ENCODE results near the gene HEXIM2. TPM values are rescaled to one million over a fixed set of nuclear protein-coding genes. Genes with fewer than 3 reads are reported as not detected.

HEXIM2 gene
- total RNA-seq, 1 donor from 2014 or later, result 6.7 TPM

DNA sequence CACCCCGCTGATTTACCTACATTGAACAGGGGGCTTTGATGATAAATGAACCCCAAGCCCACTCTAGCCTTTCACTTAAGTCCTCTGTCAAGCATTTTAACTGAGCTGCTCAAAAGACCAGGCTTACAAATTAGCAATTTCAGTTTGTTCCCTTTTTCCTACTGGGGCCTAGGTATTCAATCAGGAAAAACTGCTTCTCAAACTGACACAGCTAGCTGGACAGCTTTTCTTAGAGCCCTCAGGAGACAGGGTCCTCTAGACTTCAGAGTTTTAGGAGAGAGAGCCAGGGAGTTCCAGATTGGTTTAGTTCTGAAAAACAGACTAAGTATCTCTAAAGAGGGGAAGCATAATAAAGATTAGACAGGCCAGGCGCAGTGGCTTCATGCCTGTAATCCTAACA, 6.2 kb upstream of the HEXIM2 start:
- Mint-ChIP-seq H3K9me3 (no peaks in the 10 kb centered on the region), H3K27ac (no peak overlapping the region), H3K4me1 (peaks cover 37% of the 10 kb centered on the region), H3K27me3 (no peaks in the 10 kb centered on the region), H3K4me3 (no peak overlapping the region), H3K36me3 (ENCODE audit: low read depth) (peaks cover 28% of the 10 kb centered on the region)
- intact Hi-C loops (cut with micrococcal nuclease), result no loop called here
- no peak for DNase-seq

DNA sequence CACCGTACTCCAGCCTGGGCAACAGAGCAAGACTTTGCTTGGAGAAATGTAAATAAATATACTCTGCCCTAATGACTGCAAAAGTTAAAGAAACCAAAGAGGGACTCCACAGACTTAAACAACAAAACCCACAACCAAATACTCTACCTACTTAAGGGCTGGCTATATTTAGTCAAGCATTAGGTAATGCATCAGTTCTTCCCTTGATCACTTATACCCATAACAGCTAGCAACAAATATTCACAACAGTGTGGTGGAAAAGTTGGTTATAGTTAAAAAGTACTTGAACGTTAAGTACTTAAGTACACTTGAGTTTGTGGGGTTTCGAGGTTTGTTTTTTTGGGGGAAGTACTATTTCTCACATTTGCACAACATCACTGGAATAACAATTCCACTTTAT, 5.4 kb upstream of the HEXIM2 start:
- no peaks in the 10 kb centered on the region for H3K27me3 Mint-ChIP-seq
- H3K4me1 Mint-ChIP-seq, result peaks cover 32% of the 10 kb centered on the region
- no peak for DNase-seq
- H3K27ac Mint-ChIP-seq, result peak overlapping the region; percentile 65
- intact Hi-C loops (cut with micrococcal nuclease), result no loop called here
- no peaks in the 10 kb centered on the region for H3K9me3 Mint-ChIP-seq
- H3K4me3 Mint-ChIP-seq, result no peak overlapping the region
- peaks cover 24% of the 10 kb centered on the region for H3K36me3 Mint-ChIP-seq (ENCODE audit: low read depth)

DNA sequence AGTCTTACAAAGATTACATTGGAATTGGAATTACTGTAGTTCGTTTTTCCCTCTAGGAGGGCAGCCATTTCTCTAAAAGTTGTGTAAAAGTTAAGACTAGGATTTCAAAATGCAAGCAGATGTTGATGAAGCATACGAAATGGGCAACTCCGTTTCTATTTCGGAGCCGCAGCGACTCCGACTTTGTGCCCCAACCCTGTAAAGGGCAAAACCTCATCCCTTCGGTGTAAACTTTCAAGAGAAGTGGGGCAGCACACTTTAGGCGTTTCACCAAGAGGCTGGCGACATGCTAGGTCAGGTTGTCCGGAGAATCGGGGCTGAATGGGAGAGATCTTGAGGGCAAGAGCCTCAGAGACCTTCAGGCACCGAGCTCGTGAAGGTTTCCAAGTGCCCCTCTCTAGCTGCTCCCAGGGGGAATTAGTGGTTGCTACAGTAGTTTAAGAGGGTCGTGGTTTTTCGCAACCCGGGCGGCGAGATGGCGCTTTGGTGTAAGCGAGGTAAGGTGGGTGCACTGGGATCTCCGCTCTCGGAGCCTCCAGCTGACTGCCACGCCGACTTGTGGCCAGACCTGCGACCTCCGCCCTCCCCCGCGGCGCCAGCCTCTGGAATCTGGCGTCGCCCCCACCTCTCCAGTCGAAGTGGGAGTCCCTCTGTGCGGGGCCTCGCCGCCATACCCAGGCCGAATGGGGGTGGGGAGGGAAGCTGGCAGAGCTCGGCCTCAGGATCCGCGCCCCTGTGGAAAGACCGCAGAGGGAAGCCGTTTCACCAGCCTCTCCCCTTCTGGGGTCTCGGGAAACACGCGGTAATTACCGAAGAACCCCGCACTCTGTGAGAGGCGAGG, 1.0 kb upstream of the HEXIM2 start:
- H3K9me3 Mint-ChIP-seq, result no peaks in the 10 kb centered on the region
- peaks cover 29% of the 10 kb centered on the region for H3K36me3 Mint-ChIP-seq (ENCODE audit: low read depth)
- peak overlapping the region; percentile 98 for H3K27ac Mint-ChIP-seq
- intact Hi-C loops (cut with micrococcal nuclease), result loop anchor here (1.0 to 2.0 kb wide), 4 partner anchors 12 to 146 kb away; partner anchors contain the start of genes ACBD4 and HEXIM1
- peak; percentile 88 for DNase-seq
- H3K27me3 Mint-ChIP-seq, result no peaks in the 10 kb centered on the region
- H3K4me3 Mint-ChIP-seq, result peak overlapping the region; percentile 99
- peaks cover 40% of the 10 kb centered on the region for H3K4me1 Mint-ChIP-seq

DNA sequence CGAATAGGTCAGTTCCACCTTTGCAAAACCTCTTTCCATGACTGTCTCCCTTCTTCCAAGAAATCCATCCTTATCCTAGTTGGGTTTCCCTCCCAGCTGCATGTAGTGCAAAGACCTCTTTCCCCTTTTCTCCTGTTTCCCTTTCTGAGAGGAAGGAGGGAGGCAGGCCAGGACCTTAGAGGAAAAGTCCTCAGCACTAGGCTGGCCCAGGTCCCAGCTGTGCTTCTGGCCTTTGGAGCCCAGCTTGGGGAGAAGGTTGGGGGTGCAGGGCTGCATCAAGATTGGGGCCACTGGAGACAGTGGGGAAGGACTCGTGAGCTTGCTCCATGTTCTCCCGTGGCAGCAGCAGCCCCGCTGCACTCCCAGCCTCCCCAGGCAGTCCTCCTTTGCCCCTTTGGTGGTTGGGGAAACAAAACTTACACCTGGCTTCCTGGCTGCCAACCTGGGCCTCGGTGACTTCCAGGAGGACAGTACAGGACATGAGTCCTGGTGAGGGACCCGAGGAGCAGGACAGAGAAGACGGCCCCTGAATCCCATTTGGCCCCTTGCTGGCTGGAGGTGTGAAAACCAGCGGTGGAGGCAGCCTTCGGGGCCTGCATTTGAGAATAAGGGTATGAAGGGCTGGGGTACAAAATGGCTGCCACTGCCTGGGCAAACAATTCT, 481 bp downstream of the HEXIM2 start:
- intact Hi-C loops (cut with micrococcal nuclease), result no loop called here
- no peaks in the 10 kb centered on the region for H3K27me3 Mint-ChIP-seq

DNA sequence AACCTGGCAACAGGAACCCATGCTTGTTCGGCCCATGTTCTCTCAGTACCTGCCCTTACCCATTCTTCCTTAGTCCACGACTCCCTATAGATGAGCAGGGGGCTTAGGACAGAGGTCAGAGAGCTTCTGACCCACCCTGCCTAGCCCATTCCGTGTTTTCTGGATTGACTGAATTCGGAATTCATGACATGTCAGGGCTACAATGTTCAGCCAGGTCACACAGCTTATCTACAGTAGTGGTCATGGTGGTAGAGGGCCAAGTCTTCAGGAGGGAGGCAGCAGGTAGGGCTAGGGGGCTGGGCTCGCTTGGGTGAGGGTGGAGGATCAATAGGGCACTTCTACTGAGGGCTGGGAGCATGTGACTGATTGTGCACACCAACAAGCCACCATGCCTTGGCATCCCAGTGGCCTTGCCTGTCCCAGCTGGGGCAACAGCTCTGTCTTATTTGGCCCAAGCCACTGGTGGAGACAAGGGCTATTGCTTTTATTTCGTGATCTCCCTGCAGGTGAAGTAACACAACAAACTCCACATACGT, 3.1 kb downstream of the HEXIM2 start:
- intact Hi-C loops (cut with micrococcal nuclease), result no loop called here
- no peak overlapping the region for H3K27ac Mint-ChIP-seq
- no peak overlapping the region for H3K4me3 Mint-ChIP-seq
- H3K36me3 Mint-ChIP-seq (ENCODE audit: low read depth), result peaks cover 12% of the 10 kb centered on the region
- no peaks in the 10 kb centered on the region for H3K9me3 Mint-ChIP-seq
- no peaks in the 10 kb centered on the region for H3K27me3 Mint-ChIP-seq
- DNase-seq, result no peak
- H3K4me1 Mint-ChIP-seq, result peaks cover 21% of the 10 kb centered on the region

More for the DNA sequence above, 481 bp downstream of the HEXIM2 start:
- H3K4me3 Mint-ChIP-seq, result peak overlapping the region; percentile 99
- peaks cover 36% of the 10 kb centered on the region for H3K4me1 Mint-ChIP-seq
- DNase-seq, result no peak
- H3K36me3 Mint-ChIP-seq (ENCODE audit: low read depth), result peaks cover 29% of the 10 kb centered on the region
- H3K9me3 Mint-ChIP-seq, result no peaks in the 10 kb centered on the region
- peak overlapping the region; percentile 98 for H3K27ac Mint-ChIP-seq

DNA sequence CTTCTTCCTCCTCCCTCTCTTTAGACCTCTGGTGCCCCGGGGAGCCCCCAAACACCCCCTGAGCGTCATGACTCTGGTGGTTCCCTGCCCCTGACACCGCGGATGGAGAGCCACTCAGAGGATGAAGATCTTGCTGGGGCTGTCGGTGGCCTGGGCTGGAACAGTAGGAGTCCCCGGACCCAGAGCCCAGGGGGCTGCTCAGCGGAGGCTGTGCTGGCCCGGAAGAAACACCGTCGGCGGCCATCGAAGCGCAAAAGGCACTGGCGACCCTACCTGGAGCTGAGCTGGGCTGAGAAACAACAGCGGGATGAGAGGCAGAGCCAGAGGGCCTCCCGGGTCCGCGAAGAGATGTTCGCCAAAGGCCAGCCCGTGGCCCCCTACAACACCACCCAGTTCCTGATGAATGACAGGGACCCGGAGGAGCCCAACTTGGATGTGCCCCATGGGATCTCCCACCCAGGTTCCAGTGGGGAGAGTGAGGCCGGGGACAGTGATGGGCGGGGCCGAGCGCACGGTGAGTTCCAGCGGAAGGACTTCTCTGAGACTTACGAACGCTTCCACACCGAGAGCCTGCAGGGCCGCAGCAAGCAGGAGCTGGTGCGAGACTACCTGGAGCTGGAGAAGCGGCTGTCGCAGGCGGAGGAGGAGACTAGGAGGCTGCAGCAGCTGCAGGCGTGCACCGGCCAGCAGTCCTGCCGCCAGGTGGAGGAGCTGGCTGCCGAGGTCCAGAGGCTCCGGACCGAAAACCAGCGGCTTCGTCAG, 7.5 kb downstream of the HEXIM2 start:
- Mint-ChIP-seq H3K27ac (no peak overlapping the region), H3K4me3 (no peak overlapping the region), H3K36me3 (ENCODE audit: low read depth) (peaks cover 5% of the 10 kb centered on the region), H3K4me1 (peaks cover 25% of the 10 kb centered on the region), H3K9me3 (no peaks in the 10 kb centered on the region), H3K27me3 (no peaks in the 10 kb centered on the region)
- intact Hi-C loops (cut with micrococcal nuclease), result no loop called here
- DNase-seq, result no peak

DNA sequence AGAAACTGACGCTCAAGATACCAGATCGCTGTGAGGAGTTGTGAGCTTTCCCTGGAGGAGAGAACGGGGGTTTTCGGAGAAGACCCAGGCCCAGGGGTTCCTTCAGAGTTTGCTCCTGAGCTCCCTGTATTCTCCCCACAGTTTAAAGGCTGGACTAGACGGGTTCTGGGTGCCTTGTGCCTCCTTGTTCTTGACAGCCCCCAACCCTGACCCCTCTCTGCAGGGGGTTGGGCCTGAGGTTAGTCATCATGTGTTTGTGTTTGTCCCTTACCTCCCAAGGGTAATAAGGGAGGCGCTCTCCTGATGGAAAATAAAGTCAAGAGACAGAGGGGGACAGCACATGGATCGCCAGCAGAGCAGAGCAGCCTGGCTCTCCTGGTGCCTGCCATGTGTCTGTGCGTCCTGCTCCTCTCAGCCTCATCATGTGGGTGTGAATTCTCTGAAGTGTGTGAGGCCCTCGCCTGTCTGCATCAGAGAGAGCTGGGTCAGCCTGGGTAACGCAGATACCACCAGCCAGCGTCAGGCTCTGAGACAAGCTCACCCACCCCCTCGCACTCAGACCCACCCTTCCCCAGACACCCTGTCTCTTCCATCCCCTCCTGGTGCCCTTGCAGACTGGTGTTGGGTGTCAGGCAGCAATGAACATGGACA, 8.7 kb downstream of the HEXIM2 start:
- Mint-ChIP-seq H3K27me3 (no peaks in the 10 kb centered on the region), H3K4me3 (no peak overlapping the region), H3K36me3 (ENCODE audit: low read depth) (no peaks in the 10 kb centered on the region), H3K9me3 (no peaks in the 10 kb centered on the region), H3K4me1 (peaks cover 18% of the 10 kb centered on the region), H3K27ac (peak overlapping the region; percentile 72)
- intact Hi-C loops (cut with micrococcal nuclease), result no loop called here
- DNase-seq, result no peak

DNA sequence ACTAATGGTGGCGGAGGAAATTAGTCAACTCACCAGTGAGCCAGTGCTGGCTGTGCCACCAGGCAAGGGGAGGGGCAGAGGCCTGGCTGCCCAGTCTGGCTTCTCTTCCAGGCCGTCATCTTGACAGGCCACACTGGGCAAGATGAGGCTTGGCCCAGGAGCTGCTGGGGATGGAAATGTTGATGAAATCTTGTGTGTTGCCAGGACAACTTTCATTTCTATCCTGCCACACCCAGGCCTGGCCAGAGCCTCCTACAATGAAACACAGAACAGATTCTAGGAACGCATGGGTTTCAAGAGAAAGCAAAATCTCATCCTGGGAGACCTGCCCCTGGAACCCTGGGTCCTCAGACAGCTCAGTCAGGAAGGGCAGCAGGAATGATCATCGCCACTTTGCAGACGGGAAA, 9.3 kb downstream of the HEXIM2 start:
- DNase-seq, result no peak
- peak overlapping the region; percentile 72 for H3K27ac Mint-ChIP-seq
- no peaks in the 10 kb centered on the region for H3K27me3 Mint-ChIP-seq
- H3K4me3 Mint-ChIP-seq, result no peak overlapping the region
- H3K4me1 Mint-ChIP-seq, result peaks cover 19% of the 10 kb centered on the region
- no peaks in the 10 kb centered on the region for H3K9me3 Mint-ChIP-seq
- intact Hi-C loops (cut with micrococcal nuclease), result no loop called here
- no peaks in the 10 kb centered on the region for H3K36me3 Mint-ChIP-seq (ENCODE audit: low read depth)

DNA sequence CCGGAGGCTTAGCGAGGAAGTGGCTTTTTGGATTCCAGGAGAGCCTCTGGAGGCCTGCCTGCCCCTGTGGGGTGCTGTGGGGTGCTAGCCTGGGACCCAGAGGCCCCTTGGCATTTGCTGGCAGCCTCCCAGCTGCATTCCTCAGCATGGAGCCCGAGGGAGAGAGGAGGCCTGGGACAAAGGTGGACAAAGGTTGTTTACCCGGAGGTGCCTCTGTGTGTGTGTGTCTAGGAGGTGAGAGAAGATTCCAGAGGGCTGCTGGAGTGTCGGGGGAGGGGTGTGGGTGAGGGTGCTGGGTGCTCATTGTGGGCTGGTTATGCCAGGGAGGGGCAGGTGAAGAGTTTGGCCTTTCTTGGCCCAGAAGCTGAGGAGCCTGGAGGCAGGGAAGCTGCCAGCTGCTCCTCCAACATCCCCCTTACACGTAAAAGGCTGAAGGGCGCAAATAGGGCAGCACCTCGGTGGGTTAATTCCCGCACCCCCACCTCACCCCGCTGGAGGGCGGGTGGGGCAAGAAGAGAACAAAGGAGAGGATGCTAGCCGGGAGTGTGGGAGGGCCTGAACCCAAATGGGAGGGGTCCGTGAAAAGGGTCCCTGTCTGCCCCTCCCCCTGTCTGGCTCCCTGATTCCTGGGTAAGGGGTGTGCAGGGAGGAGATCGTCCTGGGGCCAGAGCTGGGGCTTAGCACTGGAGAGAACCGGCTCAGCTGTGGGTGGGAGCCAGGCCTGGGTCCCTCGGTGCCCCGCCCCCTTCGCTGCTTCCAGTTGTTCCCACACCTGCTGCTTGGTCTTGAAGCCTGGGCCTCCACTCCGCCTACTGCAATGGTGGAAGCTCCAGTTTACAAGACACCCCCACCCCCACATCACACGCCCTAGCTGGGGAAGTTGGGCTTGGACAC, 9.9 kb downstream of the HEXIM2 start:
- H3K4me1 Mint-ChIP-seq, result peaks cover 19% of the 10 kb centered on the region
- H3K9me3 Mint-ChIP-seq, result no peaks in the 10 kb centered on the region
- peak overlapping the region; percentile 39 for H3K4me3 Mint-ChIP-seq
- no peak for DNase-seq
- intact Hi-C loops (cut with micrococcal nuclease), result loop anchor here (1.0 to 2.0 kb wide), 2 partner anchors 23 to 37 kb away; partner anchors contain the start of genes ACBD4 and HEXIM1
- no peaks in the 10 kb centered on the region for H3K27me3 Mint-ChIP-seq
- no peaks in the 10 kb centered on the region for H3K36me3 Mint-ChIP-seq (ENCODE audit: low read depth)
- peak overlapping the region; percentile 84 for H3K27ac Mint-ChIP-seq

DNA sequence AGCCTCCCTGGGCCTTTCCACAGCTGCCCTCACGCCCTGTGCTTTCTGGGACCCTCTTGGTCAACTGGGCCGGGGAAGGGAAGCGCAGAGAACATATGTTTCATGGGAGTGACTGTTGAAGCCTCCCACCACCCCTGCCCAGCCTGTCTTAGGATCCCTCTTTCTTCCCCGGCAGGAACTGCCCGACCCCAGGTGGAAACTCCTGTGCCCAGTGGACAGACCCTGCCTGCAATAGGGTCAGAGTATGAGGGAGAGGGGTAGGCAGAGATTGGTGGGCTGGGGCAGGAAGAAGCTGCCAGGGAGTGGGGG, 10.5 kb downstream of the HEXIM2 start:
- intact Hi-C loops (cut with micrococcal nuclease), result loop anchor here (1.0 to 2.0 kb wide), 2 partner anchors 24 to 37 kb away; partner anchors contain the start of genes ACBD4 and HEXIM1
- Mint-ChIP-seq H3K27me3 (no peaks in the 10 kb centered on the region), H3K27ac (peak overlapping the region; percentile 84), H3K4me1 (peaks cover 19% of the 10 kb centered on the region), H3K9me3 (no peaks in the 10 kb centered on the region), H3K4me3 (peak overlapping the region; percentile 39), H3K36me3 (ENCODE audit: low read depth) (no peaks in the 10 kb centered on the region)
- no peak for DNase-seq

DNA sequence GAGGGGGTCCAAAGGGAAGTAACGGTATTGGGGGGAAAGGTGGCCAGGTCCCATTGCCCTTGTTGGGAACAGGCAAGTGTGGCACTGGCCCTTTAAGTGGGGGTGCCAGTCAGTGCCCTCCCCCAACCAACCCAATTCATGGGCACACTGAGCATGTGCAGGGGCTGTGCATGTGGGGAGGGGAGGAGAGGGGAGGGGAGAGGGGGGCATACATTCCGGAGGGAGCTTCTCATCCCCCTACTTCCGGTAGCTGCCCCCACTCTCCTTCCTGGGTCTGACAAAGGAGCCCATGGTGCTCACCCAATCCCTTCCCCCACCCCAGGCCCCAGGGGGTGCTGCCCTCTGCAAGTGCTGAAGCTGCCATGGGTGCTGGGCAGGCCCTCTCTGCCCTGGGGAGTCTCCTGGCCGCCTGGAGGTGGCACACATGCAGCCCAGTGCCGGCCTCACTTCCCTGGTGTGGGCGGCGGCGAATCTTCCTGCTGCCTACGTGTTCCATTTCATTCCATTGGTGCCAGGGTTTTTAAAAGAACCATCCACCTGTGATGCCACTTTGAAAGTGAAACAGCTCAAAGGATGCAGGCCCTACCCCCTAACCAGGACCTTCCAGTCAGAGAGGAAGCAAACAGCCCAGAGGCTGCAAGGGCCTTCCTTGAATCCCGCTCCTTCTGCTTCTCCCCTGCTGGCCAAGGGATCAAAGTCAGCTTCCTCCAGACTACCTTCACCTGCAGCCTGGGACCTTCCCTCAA, 11.0 kb downstream of the HEXIM2 start:
- Mint-ChIP-seq H3K36me3 (ENCODE audit: low read depth) (no peaks in the 10 kb centered on the region), H3K27ac (peak overlapping the region; percentile 89), H3K9me3 (no peaks in the 10 kb centered on the region), H3K4me1 (peaks cover 19% of the 10 kb centered on the region), H3K27me3 (no peaks in the 10 kb centered on the region), H3K4me3 (peak overlapping the region; percentile 84)
- intact Hi-C loops (cut with micrococcal nuclease), result loop anchor here (1.0 to 2.0 kb wide), 2 partner anchors 24 to 38 kb away; partner anchors contain the start of genes ACBD4 and HEXIM1
- DNase-seq, result peak; percentile 84

DNA sequence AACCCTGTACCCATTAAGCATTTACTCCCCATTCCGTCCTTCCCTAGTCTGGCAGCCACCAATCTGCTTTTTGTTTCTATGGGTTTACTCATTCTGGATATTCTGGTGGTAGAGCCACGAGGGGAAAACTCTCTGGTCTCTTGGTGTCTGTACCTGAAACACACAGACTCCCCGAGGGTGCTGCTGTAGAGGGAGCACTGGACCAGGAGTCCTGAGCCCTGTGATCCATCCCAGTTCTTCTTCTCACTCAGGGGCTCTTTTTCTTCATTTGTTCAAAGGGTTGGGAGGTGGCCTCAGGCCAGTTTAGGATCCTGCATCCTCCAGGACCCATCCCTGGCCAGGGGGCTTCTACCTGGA, 14.1 kb downstream of the HEXIM2 start:
- H3K36me3 Mint-ChIP-seq (ENCODE audit: low read depth), result no peaks in the 10 kb centered on the region
- H3K4me3 Mint-ChIP-seq, result no peak overlapping the region
- intact Hi-C loops (cut with micrococcal nuclease), result no loop called here
- DNase-seq, result no peak
- no peaks in the 10 kb centered on the region for H3K9me3 Mint-ChIP-seq
- H3K27me3 Mint-ChIP-seq, result no peaks in the 10 kb centered on the region
- peaks cover 19% of the 10 kb centered on the region for H3K4me1 Mint-ChIP-seq
- no peak overlapping the region for H3K27ac Mint-ChIP-seq
